Stimulated activated CD8-positive, alpha-beta memory T cell treated with anti-CD3 and anti-CD28 coated beads, Interleukin-4, amount 100 ng/mL, for 24 hours (primary cell): ENCODE data around the gene DCPS.
"Not testable (repeated sequence)": the region's sequence is repeated elsewhere in the genome, so short reads cannot be mapped to it uniquely, and the experiment has no call there.

ENCODE experiments used
- DNase-seq: peaks from one replicate; pipeline ENCODE4 v3.0.0-alpha.2; 2020; ENCODE audit warnings: low read depth

Gene DCPS

GRCh38 chr11:126288237-126288636 is 15.6 kb upstream of the DCPS start:
- DNase-seq, result no peak

GRCh38 chr11:126290887-126291286 is 13.0 kb upstream of the DCPS start:
- no peak for DNase-seq

GRCh38 chr11:126293726-126294125 is 10.1 kb upstream of the DCPS start:
- DNase-seq, result no peak

- DNase-seq, result no peak
Observed at GRCh38 chr11:126297004-126297403, 6.9 kb upstream of the DCPS start.

GRCh38 chr11:126304457-126305075 is 706 bp downstream of the DCPS start:
- no peak for DNase-seq

- DNase-seq, result no peak
Observed at GRCh38 chr11:126305699-126306098, 1.8 kb downstream of the DCPS start.

- no peak for DNase-seq
Observed at GRCh38 chr11:126307706-126308105, 3.8 kb downstream of the DCPS start.

- no peak for DNase-seq
Observed at GRCh38 chr11:126308271-126308671, 4.4 kb downstream of the DCPS start.

GRCh38 chr11:126308771-126309170 is 4.9 kb downstream of the DCPS start:
- not testable (repeated sequence) for DNase-seq

- peak; percentile 42 for DNase-seq
Observed at GRCh38 chr11:126310200-126310991, 6.5 kb downstream of the DCPS start.

- no peak for DNase-seq
Observed at GRCh38 chr11:126310992-126311310, 7.1 kb downstream of the DCPS start.

- no peak for DNase-seq
Observed at GRCh38 chr11:126311401-126312291, 7.8 kb downstream of the DCPS start.

GRCh38 chr11:126312961-126313360 is 9.1 kb downstream of the DCPS start:
- DNase-seq, result no peak

- no peak for DNase-seq
Observed at GRCh38 chr11:126313826-126314225, 10.0 kb downstream of the DCPS start.

- no peak for DNase-seq
Observed at GRCh38 chr11:126317432-126317755, 13.5 kb downstream of the DCPS start.

- DNase-seq, result no peak
Observed at GRCh38 chr11:126317756-126318573, 14.1 kb downstream of the DCPS start.

- no peak for DNase-seq
Observed at GRCh38 chr11:126318574-126319373, 14.9 kb downstream of the DCPS start.

GRCh38 chr11:126319374-126319740 is 15.5 kb downstream of the DCPS start:
- DNase-seq, result no peak

- DNase-seq, result no peak
Observed at GRCh38 chr11:126322996-126323395, 19.1 kb downstream of the DCPS start.

GRCh38 chr11:126327281-126328000 is 23.6 kb downstream of the DCPS start:
- no peak for DNase-seq

- no peak for DNase-seq
Observed at GRCh38 chr11:126328001-126328390, 24.1 kb downstream of the DCPS start.
